Hepatocyte (in vitro differentiated cells): Measurements from ENCODE around the gene UNC5A. TPM values are rescaled to one million over a fixed set of nuclear protein-coding genes. Genes with fewer than 3 reads are reported as not detected.

Experiments
- DNase-seq: peaks from one replicate; pipeline ENCODE4 v3.0.0-alpha.2; 2016; ENCODE audit warnings: low spot score
- H2AFZ ChIP-seq: fragments of 200-600 bp; sonication (generic); 2 replicates; pipeline ENCODE4 v1.6.0; 2016; ENCODE audit warnings: antibody characterized with exemption, mild to moderate bottlenecking
- H3K27ac ChIP-seq: fragments of 200-600 bp; sonication (generic); 2 replicates; pipeline ENCODE4 v1.5.1; 2016; ENCODE audit warnings: mild to moderate bottlenecking
- H3K27me3 ChIP-seq: fragments of 200-600 bp; sonication (generic); 2 replicates; pipeline ENCODE4 v1.6.1; 2016
- H3K36me3 ChIP-seq: fragments of 200-600 bp; sonication (generic); replicated peaks from 2 replicates; pipeline ENCODE4 v1.5.1; 2016; ENCODE audit warnings: low read depth; ENCODE audit not compliant: insufficient read depth
- H3K4me1 ChIP-seq: fragments of 200-600 bp; sonication (generic); 2 replicates; pipeline ENCODE4 v1.5.1; 2016; ENCODE audit warnings: mild to moderate bottlenecking, moderate library complexity; ENCODE audit not compliant: insufficient read depth
- H3K4me2 ChIP-seq: fragments of 200-600 bp; sonication (generic); 2 replicates; pipeline ENCODE4 v1.6.0; 2016
- H3K4me3 ChIP-seq: fragments of 200-600 bp; sonication (generic); 2 replicates; pipeline ENCODE4 v1.5.1; 2016; ENCODE audit warnings: mild to moderate bottlenecking
- H3K79me2 ChIP-seq: fragments of 200-600 bp; sonication (generic); 2 replicates; pipeline ENCODE4 v1.6.0; 2017; ENCODE audit warnings: mild to moderate bottlenecking
- H3K9me2 ChIP-seq: fragments of 200-600 bp; sonication (generic); replicated peaks from 2 replicates; pipeline ENCODE4 v1.6.0; 2017; ENCODE audit warnings: mild to moderate bottlenecking; ENCODE audit not compliant: insufficient read depth
- H3K9me3 ChIP-seq: fragments of 200-600 bp; sonication (generic); 2 replicates; pipeline ENCODE4 v1.5.1; 2016; ENCODE audit warnings: low read depth, mild to moderate bottlenecking
- H4K20me1 ChIP-seq: fragments of 200-600 bp; sonication (generic); 2 replicates; pipeline ENCODE4 v1.6.0; 2016; ENCODE audit warnings: mild to moderate bottlenecking; ENCODE audit not compliant: insufficient read depth, poor library complexity, severe bottlenecking
- EZH2 ChIP-seq: fragments of 200-600 bp; sonication (generic); IDR thresholded peaks from 2 replicates; pipeline ENCODE4 v1.6.1; 2016; ENCODE audit warnings: antibody characterized with exemption, mild to moderate bottlenecking, borderline replicate concordance
- EZH2phosphoT487 ChIP-seq: fragments of 200-600 bp; sonication (generic); IDR thresholded peaks from one replicate; pipeline ENCODE4 v1.6.1; 2018; ENCODE audit warnings: antibody characterized with exemption, mild to moderate bottlenecking, low read depth, moderate library complexity; ENCODE audit not compliant: unreplicated experiment, severe bottlenecking
- WGBS: methylation state at CpG from one replicate; pipeline ENCODE4 v1.1.6; 2016; ENCODE audit warnings: low lambda C conversion rate; ENCODE audit errors: missing lambda C conversion rate; 5-methylcytosine and 5-hydroxymethylcytosine counted together
- polyA plus RNA-seq: library from polyadenylated mRNA; unstranded; fragments of >200 nt; fragmentation: Nextera tagmentation; extraction: Ambion mirVana; gene quantifications from 2 replicates; pipeline ENCODE4 v1.2.1, GENCODE V29; 2016
- total RNA-seq: library from RNA; depleted of rRNA; stranded (reverse); fragments of >200 nt; gene quantifications from 2 replicates; pipeline ENCODE4 v1.2.3, GENCODE V29; 2014
- TF ChIP-seq, protein P1 (sequence below): fragments of 200-600 bp; sonication (generic); IDR thresholded peaks from 2 replicates; pipeline ENCODE4 v1.5.1; 2016; ENCODE audit warnings: antibody characterized with exemption, mild to moderate bottlenecking; ENCODE audit not compliant: poor library complexity

Gene UNC5A
- total and polyA plus RNA-seq, 2 experiments from 2014 or later: 0.10 to 1.1 TPM

DNA sequence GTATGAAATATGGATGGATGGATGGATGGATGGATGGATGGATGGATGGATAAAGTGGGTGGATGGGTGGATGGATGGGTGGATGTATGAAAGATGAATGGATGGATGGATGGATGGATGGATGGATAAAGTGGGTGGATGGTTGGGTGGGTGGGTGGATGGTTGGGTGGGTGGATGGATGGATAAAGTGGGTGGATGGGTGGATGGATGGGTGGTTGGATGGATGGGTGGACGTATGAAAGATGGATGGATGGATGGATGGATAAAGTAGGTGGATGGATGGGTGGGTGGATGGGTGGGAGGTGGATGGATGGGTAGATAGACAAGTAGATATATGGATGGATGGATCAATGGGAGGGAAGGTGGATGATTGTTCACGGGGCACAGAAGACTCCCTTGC lies 19.0 kb downstream of the UNC5A start:
- H2AFZ ChIP-seq: no peak overlapping the region
- no peak overlapping the region for H3K27ac ChIP-seq
- no peaks in the 10 kb centered on the region for H3K9me3 ChIP-seq
- no peaks in the 10 kb centered on the region for H3K9me2 ChIP-seq
- H3K27me3 ChIP-seq: no peaks in the 10 kb centered on the region
- no peaks in the 10 kb centered on the region for H3K79me2 ChIP-seq
- no peaks in the 10 kb centered on the region for H4K20me1 ChIP-seq
- H3K36me3 ChIP-seq: no peaks in the 10 kb centered on the region
- H3K4me1 ChIP-seq: no peaks in the 10 kb centered on the region
- WGBS: 100% methylated on average over 1 of the region's 2 CpGs
- DNase-seq: no peak
- no peak overlapping the region for H3K4me2 ChIP-seq
- TF ChIP-seq, protein P1, sequence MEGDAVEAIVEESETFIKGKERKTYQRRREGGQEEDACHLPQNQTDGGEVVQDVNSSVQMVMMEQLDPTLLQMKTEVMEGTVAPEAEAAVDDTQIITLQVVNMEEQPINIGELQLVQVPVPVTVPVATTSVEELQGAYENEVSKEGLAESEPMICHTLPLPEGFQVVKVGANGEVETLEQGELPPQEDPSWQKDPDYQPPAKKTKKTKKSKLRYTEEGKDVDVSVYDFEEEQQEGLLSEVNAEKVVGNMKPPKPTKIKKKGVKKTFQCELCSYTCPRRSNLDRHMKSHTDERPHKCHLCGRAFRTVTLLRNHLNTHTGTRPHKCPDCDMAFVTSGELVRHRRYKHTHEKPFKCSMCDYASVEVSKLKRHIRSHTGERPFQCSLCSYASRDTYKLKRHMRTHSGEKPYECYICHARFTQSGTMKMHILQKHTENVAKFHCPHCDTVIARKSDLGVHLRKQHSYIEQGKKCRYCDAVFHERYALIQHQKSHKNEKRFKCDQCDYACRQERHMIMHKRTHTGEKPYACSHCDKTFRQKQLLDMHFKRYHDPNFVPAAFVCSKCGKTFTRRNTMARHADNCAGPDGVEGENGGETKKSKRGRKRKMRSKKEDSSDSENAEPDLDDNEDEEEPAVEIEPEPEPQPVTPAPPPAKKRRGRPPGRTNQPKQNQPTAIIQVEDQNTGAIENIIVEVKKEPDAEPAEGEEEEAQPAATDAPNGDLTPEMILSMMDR: no peak
- TF ChIP-seq EZH2: no peak
- TF ChIP-seq EZH2phosphoT487: no peak
- H3K4me3 ChIP-seq: no peak overlapping the region

DNA sequence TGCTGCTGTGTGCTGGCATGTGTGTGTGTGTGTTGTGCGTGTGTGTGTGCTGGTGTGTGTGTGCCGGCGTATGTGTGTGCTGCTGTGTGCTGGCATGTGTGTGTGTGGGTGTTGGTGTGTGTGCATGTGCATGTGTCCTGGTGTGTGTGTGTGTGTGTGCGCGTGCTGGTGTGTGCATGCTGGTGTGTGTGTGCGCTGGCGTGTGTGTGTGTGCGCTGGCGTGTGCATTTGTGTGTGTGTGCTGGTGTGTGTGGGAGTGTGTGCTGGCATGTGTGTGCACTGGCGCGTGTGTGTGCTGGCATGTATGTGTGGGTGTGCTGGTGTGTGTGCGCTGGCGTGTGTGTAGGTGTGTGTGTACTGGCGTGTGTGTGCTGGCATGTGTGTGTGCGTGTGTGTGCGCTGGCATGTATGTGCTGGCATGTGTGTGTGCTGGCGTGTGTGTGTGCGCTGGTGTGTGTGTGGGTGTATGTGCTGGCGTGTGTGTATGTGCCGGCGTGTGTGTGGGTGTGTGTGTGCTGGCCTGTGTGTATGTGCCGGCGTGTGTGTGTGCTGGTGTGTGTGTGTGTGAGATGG lies 20.1 kb downstream of the UNC5A start:
- no peaks in the 10 kb centered on the region for H3K36me3 ChIP-seq
- no peaks in the 10 kb centered on the region for H3K4me1 ChIP-seq
- TF ChIP-seq EZH2 (no peak), EZH2phosphoT487 (no peak)
- no peak overlapping the region for H3K27ac ChIP-seq
- H3K4me2 ChIP-seq: no peak overlapping the region
- WGBS: 91% methylated on average over 20 of the region's 23 CpGs
- no peak overlapping the region for H2AFZ ChIP-seq
- no peaks in the 10 kb centered on the region for H3K9me3 ChIP-seq
- no peaks in the 10 kb centered on the region for H4K20me1 ChIP-seq
- no peaks in the 10 kb centered on the region for H3K27me3 ChIP-seq
- DNase-seq: no peak
- H3K4me3 ChIP-seq: no peak overlapping the region
- no peaks in the 10 kb centered on the region for H3K79me2 ChIP-seq
- no peaks in the 10 kb centered on the region for H3K9me2 ChIP-seq

DNA sequence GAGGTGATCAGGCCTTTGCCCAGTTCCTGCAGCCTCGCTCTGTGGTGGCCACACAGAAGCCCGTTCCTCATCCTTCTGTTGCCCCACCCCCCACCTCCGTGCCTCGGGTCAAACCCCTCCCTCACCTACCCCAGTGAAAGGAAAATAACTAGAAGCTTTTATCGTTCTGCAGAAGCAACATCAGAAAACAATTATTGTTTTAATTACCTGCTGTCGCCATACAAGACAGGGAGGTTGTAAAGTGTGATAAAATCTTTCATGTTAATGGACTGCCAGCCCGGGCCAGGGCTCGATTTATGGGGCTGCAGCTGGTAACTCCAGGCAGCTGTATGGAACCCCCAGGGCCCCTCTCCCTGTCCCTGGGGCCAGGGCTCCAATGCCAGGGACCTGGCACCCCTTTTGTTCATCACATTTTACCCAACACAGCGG lies 20.6 kb downstream of the UNC5A start:
- no peak for DNase-seq
- TF ChIP-seq, protein P1: no peak
- no peak for TF ChIP-seq EZH2phosphoT487
- TF ChIP-seq EZH2: no peak
- Histone ChIP-seq H3K4me1 (no peaks in the 10 kb centered on the region), H3K79me2 (no peaks in the 10 kb centered on the region), H3K9me3 (no peaks in the 10 kb centered on the region), H3K4me2 (no peak overlapping the region), H3K36me3 (no peaks in the 10 kb centered on the region), H3K27ac (no peak overlapping the region), H2AFZ (no peak overlapping the region), H4K20me1 (no peaks in the 10 kb centered on the region), H3K27me3 (no peaks in the 10 kb centered on the region), H3K4me3 (no peak overlapping the region), H3K9me2 (no peaks in the 10 kb centered on the region)
- WGBS: 31% methylated on average over 8 of the region's 9 CpGs

DNA sequence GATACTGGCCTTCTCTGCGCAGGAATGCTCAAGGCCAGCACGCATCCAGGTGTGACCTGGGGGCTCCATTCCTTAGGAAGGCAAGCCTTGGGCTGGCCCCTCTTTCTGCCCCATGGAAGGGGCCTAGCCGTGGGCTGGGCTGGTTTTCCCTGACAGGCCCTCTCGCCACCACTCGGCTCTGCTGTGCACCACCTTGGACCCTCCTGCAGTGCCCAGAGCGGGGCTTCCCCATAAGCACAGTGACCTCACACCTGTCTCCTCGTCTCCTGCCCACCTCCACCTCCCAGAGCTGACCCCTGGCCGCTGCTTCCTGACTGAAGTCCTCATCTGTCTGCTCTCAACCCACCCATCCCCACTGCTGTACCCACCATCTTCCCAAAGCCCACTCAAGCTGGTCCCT lies 21.1 kb downstream of the UNC5A start:
- no peak overlapping the region for H2AFZ ChIP-seq
- H3K36me3 ChIP-seq: no peaks in the 10 kb centered on the region
- H3K9me3 ChIP-seq: no peaks in the 10 kb centered on the region
- H3K9me2 ChIP-seq: no peaks in the 10 kb centered on the region
- no peak overlapping the region for H3K27ac ChIP-seq
- H3K4me1 ChIP-seq: no peaks in the 10 kb centered on the region
- no peak overlapping the region for H3K4me3 ChIP-seq
- no peak overlapping the region for H3K4me2 ChIP-seq
- H3K27me3 ChIP-seq: no peaks in the 10 kb centered on the region
- TF ChIP-seq EZH2phosphoT487 (no peak), EZH2 (no peak)
- TF ChIP-seq, protein P1: no peak
- DNase-seq: no peak
- no peaks in the 10 kb centered on the region for H4K20me1 ChIP-seq
- WGBS: 73% methylated on average over 8 of the region's 8 CpGs
- no peaks in the 10 kb centered on the region for H3K79me2 ChIP-seq
